Loucy (cell line): ENCODE data around the gene TNNT3.

Experiments used
- H2AFZ ChIP-seq: fragments of 200-600 bp; sonication (generic); 2 replicates; pipeline ENCODE4 v1.6.0; 2016; ENCODE audit warnings: antibody characterized with exemption, mild to moderate bottlenecking, low read length, moderate library complexity
- H3F3A ChIP-seq: fragments of 200-600 bp; 2 replicates; pipeline ENCODE4 v1.6.0; 2016; ENCODE audit warnings: antibody characterized with exemption, low read depth, mild to moderate bottlenecking
- H3K27me3 ChIP-seq: fragments of 200-600 bp; sonication (generic); 2 replicates; pipeline ENCODE4 v1.6.1; 2014; ENCODE audit warnings: low read length, mild to moderate bottlenecking; ENCODE audit not compliant: insufficient read depth, poor library complexity, severe bottlenecking
- H3K36me3 ChIP-seq: fragments of 200-600 bp; sonication (generic); 2 replicates; pipeline ENCODE4 v1.6.1; 2016; ENCODE audit warnings: low read length; ENCODE audit not compliant: insufficient read depth
- H3K4me1 ChIP-seq: fragments of 200-600 bp; sonication (generic); 2 replicates; pipeline ENCODE4 v1.5.1; 2014; ENCODE audit warnings: low read length, mild to moderate bottlenecking; ENCODE audit not compliant: insufficient read depth, poor library complexity, severe bottlenecking
- H3K4me2 ChIP-seq: fragments of 200-600 bp; sonication (generic); 2 replicates; pipeline ENCODE4 v1.6.0; 2014; ENCODE audit warnings: antibody characterized with exemption, low read length, low read depth, mild to moderate bottlenecking; ENCODE audit not compliant: poor library complexity, severe bottlenecking
- H3K4me3 ChIP-seq: fragments of 200-600 bp; sonication (generic); 2 replicates; pipeline ENCODE4 v1.5.1; 2014; ENCODE audit warnings: low read length, mild to moderate bottlenecking, mixed read lengths; ENCODE audit not compliant: poor library complexity, severe bottlenecking
- H3K79me2 ChIP-seq: fragments of 200-600 bp; sonication (generic); 2 replicates; pipeline ENCODE4 v1.6.1; 2014; ENCODE audit warnings: low read length; ENCODE audit not compliant: insufficient read depth
- H3K9ac ChIP-seq: fragments of 200-600 bp; sonication (generic); 2 replicates; pipeline ENCODE4 v1.6.0; 2014; ENCODE audit warnings: mild to moderate bottlenecking, low read depth, low read length, moderate library complexity; ENCODE audit not compliant: poor library complexity, severe bottlenecking
- H3K9me2 ChIP-seq: fragments of 200-600 bp; sonication (generic); replicated peaks from 2 replicates; pipeline ENCODE4 v1.6.1; 2016; ENCODE audit warnings: low read depth, low read length, mixed read lengths
- H3K9me3 ChIP-seq: fragments of 200-600 bp; sonication (generic); 2 replicates; pipeline ENCODE4 v1.6.1; 2014; ENCODE audit warnings: mild to moderate bottlenecking, antibody characterized with exemption, low read length, low read depth; ENCODE audit not compliant: insufficient read depth
- H4K20me1 ChIP-seq: fragments of 200-600 bp; sonication (generic); 2 replicates; pipeline ENCODE4 v1.6.0; 2014; ENCODE audit warnings: antibody characterized with exemption, low read length, mild to moderate bottlenecking; ENCODE audit not compliant: insufficient read depth, poor library complexity, severe bottlenecking
- EZH2phosphoT487 ChIP-seq: fragments of 200-600 bp; IDR thresholded peaks from 2 replicates; pipeline ENCODE4 v1.6.1; 2018; ENCODE audit warnings: antibody characterized with exemption, mild to moderate bottlenecking, moderate library complexity, borderline replicate concordance
- TF ChIP-seq, protein P1 (sequence below): fragments of 200-600 bp; sonication (generic); conservative IDR thresholded peaks from 2 replicates; pipeline ENCODE4 v1.5.1; 2014; ENCODE audit warnings: mild to moderate bottlenecking, antibody characterized with exemption, low read length

The TNNT3 gene

DNA sequence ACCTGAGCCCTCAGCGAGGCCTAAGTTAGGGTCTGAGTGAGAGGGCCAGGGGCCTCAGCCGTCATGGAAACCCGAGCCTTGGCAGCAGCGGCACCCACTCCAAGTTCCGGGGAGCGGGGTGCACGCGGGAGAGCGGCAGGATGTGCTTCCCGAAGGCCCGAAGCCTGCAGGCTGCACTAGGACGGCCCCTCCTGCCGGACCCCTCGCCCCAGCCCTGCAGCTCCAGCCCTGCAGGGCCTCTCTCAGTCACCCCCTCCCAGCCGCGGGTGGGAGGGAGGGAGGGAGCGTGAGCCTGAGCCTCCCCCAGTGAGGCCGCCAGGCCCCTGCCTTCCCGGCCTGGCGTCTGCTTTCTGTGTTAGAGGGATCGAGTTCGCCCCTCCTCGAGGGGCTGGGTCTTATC, 50.3 kb downstream of the TNNT3 start:
- no peak overlapping the region for H3K4me3 ChIP-seq
- H3K79me2 ChIP-seq: no peaks in the 10 kb centered on the region
- no peaks in the 10 kb centered on the region for H3K27me3 ChIP-seq
- no peaks in the 10 kb centered on the region for H3K4me1 ChIP-seq
- H3K9ac ChIP-seq: no peak overlapping the region
- no peaks in the 10 kb centered on the region for H4K20me1 ChIP-seq
- no peaks in the 10 kb centered on the region for H3K9me3 ChIP-seq
- TF ChIP-seq, protein P1, sequence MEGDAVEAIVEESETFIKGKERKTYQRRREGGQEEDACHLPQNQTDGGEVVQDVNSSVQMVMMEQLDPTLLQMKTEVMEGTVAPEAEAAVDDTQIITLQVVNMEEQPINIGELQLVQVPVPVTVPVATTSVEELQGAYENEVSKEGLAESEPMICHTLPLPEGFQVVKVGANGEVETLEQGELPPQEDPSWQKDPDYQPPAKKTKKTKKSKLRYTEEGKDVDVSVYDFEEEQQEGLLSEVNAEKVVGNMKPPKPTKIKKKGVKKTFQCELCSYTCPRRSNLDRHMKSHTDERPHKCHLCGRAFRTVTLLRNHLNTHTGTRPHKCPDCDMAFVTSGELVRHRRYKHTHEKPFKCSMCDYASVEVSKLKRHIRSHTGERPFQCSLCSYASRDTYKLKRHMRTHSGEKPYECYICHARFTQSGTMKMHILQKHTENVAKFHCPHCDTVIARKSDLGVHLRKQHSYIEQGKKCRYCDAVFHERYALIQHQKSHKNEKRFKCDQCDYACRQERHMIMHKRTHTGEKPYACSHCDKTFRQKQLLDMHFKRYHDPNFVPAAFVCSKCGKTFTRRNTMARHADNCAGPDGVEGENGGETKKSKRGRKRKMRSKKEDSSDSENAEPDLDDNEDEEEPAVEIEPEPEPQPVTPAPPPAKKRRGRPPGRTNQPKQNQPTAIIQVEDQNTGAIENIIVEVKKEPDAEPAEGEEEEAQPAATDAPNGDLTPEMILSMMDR: no peak
- TF ChIP-seq EZH2phosphoT487: no peak
- H3F3A ChIP-seq: no peaks in the 10 kb centered on the region
- H3K9me2 ChIP-seq: no peaks in the 10 kb centered on the region
- no peak overlapping the region for H3K4me2 ChIP-seq
- no peak overlapping the region for H2AFZ ChIP-seq
- no peaks in the 10 kb centered on the region for H3K36me3 ChIP-seq

DNA sequence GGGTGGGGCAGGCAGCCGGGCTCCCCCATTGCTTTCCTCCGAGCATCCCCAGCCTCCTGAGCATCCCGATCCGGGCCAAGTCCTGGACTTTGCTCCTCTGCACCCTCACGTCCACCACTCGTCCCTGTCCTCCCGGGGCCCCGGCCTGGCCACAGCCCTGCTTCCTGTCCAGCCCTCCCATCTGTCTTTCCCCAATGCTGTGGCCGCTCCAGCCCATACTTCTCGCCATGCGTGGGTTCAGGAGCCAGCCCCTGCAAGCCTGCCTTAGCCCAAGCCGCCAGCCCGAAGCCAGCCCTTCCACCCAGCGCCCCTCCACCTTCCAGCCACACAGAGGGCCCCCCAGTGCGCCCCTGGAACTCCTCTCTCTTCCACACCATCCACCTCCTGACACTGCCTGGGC, 51.5 kb downstream of the TNNT3 start:
- H3K4me3 ChIP-seq: no peak overlapping the region
- no peak for TF ChIP-seq EZH2phosphoT487
- TF ChIP-seq, protein P1: no peak
- no peaks in the 10 kb centered on the region for H3K4me1 ChIP-seq

DNA sequence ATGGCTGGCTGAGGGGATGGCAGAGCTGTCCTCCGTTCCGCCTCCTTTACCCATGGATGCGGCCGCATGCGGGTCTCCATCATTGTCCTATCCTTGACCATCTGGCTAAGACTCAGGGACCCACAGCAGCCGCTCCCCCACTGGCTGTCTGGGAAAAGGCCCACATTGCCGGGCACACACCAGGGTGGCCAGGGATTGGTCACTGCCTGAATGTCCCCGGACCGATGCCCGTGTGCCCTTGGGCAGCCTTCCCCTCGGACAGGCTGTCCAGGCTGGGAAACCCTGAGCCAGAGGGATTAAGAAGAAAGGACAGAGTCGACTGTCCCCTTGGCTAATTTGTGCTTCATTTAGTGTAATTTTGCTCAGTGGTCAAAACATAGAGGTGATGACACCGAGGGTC, 55.7 kb downstream of the TNNT3 start:
- no peak for TF ChIP-seq EZH2phosphoT487
- TF ChIP-seq, protein P1: no peak
- Histone ChIP-seq H3K4me2 (no peak overlapping the region), H3K36me3 (no peaks in the 10 kb centered on the region)

More for the DNA sequence above, 51.5 kb downstream of the TNNT3 start:
- no peak overlapping the region for H2AFZ ChIP-seq
- no peak overlapping the region for H3K4me2 ChIP-seq
- no peaks in the 10 kb centered on the region for H3F3A ChIP-seq
- no peaks in the 10 kb centered on the region for H4K20me1 ChIP-seq
- H3K9me2 ChIP-seq: no peaks in the 10 kb centered on the region
- no peaks in the 10 kb centered on the region for H3K27me3 ChIP-seq
- no peaks in the 10 kb centered on the region for H3K79me2 ChIP-seq
- H3K36me3 ChIP-seq: no peaks in the 10 kb centered on the region
- no peak overlapping the region for H3K9ac ChIP-seq
- no peaks in the 10 kb centered on the region for H3K9me3 ChIP-seq

More for the DNA sequence above, 55.7 kb downstream of the TNNT3 start:
- Histone ChIP-seq H3K4me1 (no peaks in the 10 kb centered on the region), H4K20me1 (no peaks in the 10 kb centered on the region), H2AFZ (no peak overlapping the region), H3K9ac (no peak overlapping the region), H3K9me3 (no peaks in the 10 kb centered on the region), H3K4me3 (no peak overlapping the region), H3F3A (no peaks in the 10 kb centered on the region), H3K79me2 (no peaks in the 10 kb centered on the region), H3K9me2 (no peaks in the 10 kb centered on the region), H3K27me3 (no peaks in the 10 kb centered on the region)
